ENCODE data around the gene SASH1.
A peak's percentile ranks its signal among the peaks of the same experiment; 100 is the strongest.

SASH1 gene

GRCh38 chr6:148591656-148592055 is 249.0 kb downstream of the SASH1 start:
- no peak for DNase-seq (ENCODE audit: low spot score)

- DNase-seq (ENCODE audit: low spot score): peak; percentile 70
These were observed 250.6 kb downstream of the SASH1 start for GRCh38 chr6:148593130-148593812.

GRCh38 chr6:148593813-148594170 is 251.2 kb downstream of the SASH1 start:
- no peak for DNase-seq (ENCODE audit: low spot score)

- no peak for DNase-seq (ENCODE audit: low spot score)
These were observed 252.9 kb downstream of the SASH1 start for GRCh38 chr6:148595550-148595949.

- DNase-seq (ENCODE audit: low spot score): no peak
These were observed 254.3 kb downstream of the SASH1 start for GRCh38 chr6:148596891-148597455.

GRCh38 chr6:148598724-148599123 is 256.1 kb downstream of the SASH1 start:
- no peak for DNase-seq (ENCODE audit: low spot score)

GRCh38 chr6:148599967-148600426 is 257.4 kb downstream of the SASH1 start:
- DNase-seq (ENCODE audit: low spot score): no peak

Data from hepatic stellate cell (primary cell).